ENCODE measurements around the gene MAPK13. TPM values are rescaled to one million over a fixed set of nuclear protein-coding genes. Genes with fewer than 3 reads are reported as not detected.

Gene MAPK13
- total RNA-seq, 1 experiment from 2014 or later = 13.6 TPM

DNA sequence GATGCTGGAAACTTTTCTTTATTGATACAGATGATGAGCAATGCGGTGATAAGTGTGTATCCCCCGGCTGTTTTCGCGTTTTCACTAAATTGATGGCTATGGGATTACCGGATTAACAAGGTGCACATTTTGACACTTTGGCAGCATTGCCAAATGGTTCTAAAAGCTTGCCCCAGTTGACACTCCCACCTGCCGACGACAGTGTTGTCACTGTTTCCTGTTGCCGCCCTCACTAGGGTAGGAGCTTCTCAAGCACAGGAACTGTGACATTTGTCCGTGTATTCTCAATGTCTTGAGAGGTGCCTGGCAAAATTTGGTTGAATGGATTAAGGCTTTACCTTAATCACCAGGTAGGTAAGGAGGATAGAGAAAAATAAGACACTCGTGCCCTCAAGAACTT, 9.8 kb upstream of the MAPK13 start:
- Mint-ChIP-seq H3K4me1 (peaks cover 31% of the 10 kb centered on the region), H3K4me3 (no peak overlapping the region), H3K27ac (peak overlapping the region; percentile 44; the same call in 1 of the 2 replicates), H3K36me3 (no peaks in the 10 kb centered on the region), H3K27me3 (ENCODE audit: low read depth) (no peaks in the 10 kb centered on the region), H3K9me3 (no peaks in the 10 kb centered on the region)
- POLR2A ChIA-PET = no interaction called here
- TF ChIP-seq, protein P1, sequence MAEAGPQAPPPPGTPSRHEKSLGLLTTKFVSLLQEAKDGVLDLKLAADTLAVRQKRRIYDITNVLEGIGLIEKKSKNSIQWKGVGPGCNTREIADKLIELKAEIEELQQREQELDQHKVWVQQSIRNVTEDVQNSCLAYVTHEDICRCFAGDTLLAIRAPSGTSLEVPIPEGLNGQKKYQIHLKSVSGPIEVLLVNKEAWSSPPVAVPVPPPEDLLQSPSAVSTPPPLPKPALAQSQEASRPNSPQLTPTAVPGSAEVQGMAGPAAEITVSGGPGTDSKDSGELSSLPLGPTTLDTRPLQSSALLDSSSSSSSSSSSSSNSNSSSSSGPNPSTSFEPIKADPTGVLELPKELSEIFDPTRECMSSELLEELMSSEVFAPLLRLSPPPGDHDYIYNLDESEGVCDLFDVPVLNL (CRISPR knock-in tag; IDR thresholded peaks at IDR 0.05; ENCODE audit: borderline replicate concordance, low read depth) = no peak
- TF ChIP-seq, protein P2, sequence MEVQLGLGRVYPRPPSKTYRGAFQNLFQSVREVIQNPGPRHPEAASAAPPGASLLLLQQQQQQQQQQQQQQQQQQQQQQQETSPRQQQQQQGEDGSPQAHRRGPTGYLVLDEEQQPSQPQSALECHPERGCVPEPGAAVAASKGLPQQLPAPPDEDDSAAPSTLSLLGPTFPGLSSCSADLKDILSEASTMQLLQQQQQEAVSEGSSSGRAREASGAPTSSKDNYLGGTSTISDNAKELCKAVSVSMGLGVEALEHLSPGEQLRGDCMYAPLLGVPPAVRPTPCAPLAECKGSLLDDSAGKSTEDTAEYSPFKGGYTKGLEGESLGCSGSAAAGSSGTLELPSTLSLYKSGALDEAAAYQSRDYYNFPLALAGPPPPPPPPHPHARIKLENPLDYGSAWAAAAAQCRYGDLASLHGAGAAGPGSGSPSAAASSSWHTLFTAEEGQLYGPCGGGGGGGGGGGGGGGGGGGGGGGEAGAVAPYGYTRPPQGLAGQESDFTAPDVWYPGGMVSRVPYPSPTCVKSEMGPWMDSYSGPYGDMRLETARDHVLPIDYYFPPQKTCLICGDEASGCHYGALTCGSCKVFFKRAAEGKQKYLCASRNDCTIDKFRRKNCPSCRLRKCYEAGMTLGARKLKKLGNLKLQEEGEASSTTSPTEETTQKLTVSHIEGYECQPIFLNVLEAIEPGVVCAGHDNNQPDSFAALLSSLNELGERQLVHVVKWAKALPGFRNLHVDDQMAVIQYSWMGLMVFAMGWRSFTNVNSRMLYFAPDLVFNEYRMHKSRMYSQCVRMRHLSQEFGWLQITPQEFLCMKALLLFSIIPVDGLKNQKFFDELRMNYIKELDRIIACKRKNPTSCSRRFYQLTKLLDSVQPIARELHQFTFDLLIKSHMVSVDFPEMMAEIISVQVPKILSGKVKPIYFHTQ (CRISPR knock-in tag; IDR thresholded peaks at IDR 0.05) = no peak
- no peak for TF ChIP-seq NR2C2 (CRISPR knock-in tag; IDR thresholded peaks at IDR 0.05)
- TF ChIP-seq, protein P3, sequence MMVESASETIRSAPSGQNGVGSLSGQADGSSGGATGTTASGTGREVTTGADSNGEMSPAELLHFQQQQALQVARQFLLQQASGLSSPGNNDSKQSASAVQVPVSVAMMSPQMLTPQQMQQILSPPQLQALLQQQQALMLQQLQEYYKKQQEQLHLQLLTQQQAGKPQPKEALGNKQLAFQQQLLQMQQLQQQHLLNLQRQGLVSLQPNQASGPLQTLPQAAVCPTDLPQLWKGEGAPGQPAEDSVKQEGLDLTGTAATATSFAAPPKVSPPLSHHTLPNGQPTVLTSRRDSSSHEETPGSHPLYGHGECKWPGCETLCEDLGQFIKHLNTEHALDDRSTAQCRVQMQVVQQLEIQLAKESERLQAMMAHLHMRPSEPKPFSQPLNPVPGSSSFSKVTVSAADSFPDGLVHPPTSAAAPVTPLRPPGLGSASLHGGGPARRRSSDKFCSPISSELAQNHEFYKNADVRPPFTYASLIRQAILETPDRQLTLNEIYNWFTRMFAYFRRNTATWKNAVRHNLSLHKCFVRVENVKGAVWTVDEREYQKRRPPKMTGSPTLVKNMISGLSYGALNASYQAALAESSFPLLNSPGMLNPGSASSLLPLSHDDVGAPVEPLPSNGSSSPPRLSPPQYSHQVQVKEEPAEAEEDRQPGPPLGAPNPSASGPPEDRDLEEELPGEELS (CRISPR knock-in tag; IDR thresholded peaks at IDR 0.05) = no peak
- TF ChIP-seq, protein P4, sequence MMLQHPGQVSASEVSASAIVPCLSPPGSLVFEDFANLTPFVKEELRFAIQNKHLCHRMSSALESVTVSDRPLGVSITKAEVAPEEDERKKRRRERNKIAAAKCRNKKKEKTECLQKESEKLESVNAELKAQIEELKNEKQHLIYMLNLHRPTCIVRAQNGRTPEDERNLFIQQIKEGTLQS (CRISPR knock-in tag; conservative IDR thresholded peaks at IDR 0.05) = no peak
- no peak for TF ChIP-seq TCF7 (CRISPR knock-in tag; IDR thresholded peaks at IDR 0.05; ENCODE audit: low read depth)
- TF ChIP-seq NR1H2 (CRISPR knock-in tag; IDR thresholded peaks at IDR 0.05) = no peak
- ATAC-seq (no peak), DNase-seq (ENCODE audit: low spot score) (no peak)
- CTCF ChIA-PET = interaction anchor here (0.8 to 2.7 kb wide), 8 partner anchors 9 to 308 kb away, joined by 3 to 15 read pairs (median 6); partner anchors contain the start of gene MAPK14

- peak; percentile 27 for ATAC-seq
- Mint-ChIP-seq H3K36me3 (no peaks in the 10 kb centered on the region), H3K4me3 (no peak overlapping the region), H3K4me1 (peaks cover 29% of the 10 kb centered on the region), H3K27me3 (ENCODE audit: low read depth) (no peaks in the 10 kb centered on the region), H3K9me3 (no peaks in the 10 kb centered on the region), H3K27ac (peak overlapping the region; percentile 44; the same call in 1 of the 2 replicates)
- DNase-seq (ENCODE audit: low spot score) = no peak
- CTCF ChIA-PET = interaction anchor here (0.6 to 2.7 kb wide), 11 partner anchors 10 to 308 kb away, joined by 3 to 15 read pairs (median 5); partner anchors contain the start of gene MAPK14
- TF ChIP-seq CBFB (CRISPR knock-in tag; IDR thresholded peaks at IDR 0.05; ENCODE audit: low read depth) = no peak
- TF ChIP-seq FOXJ3 (CRISPR knock-in tag; IDR thresholded peaks at IDR 0.05; ENCODE audit: borderline replicate concordance) = no peak
- no peak for TF ChIP-seq TP53 (CRISPR knock-in tag; IDR thresholded peaks at IDR 0.05)
- no peak for TF ChIP-seq GTF2I (CRISPR knock-in tag; conservative IDR thresholded peaks at IDR 0.05)
- TF ChIP-seq JUN (CRISPR knock-in tag; IDR thresholded peaks at IDR 0.05) = no peak
- TF ChIP-seq, protein P5, sequence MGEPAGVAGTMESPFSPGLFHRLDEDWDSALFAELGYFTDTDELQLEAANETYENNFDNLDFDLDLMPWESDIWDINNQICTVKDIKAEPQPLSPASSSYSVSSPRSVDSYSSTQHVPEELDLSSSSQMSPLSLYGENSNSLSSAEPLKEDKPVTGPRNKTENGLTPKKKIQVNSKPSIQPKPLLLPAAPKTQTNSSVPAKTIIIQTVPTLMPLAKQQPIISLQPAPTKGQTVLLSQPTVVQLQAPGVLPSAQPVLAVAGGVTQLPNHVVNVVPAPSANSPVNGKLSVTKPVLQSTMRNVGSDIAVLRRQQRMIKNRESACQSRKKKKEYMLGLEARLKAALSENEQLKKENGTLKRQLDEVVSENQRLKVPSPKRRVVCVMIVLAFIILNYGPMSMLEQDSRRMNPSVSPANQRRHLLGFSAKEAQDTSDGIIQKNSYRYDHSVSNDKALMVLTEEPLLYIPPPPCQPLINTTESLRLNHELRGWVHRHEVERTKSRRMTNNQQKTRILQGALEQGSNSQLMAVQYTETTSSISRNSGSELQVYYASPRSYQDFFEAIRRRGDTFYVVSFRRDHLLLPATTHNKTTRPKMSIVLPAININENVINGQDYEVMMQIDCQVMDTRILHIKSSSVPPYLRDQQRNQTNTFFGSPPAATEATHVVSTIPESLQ (CRISPR knock-in tag; IDR thresholded peaks at IDR 0.05) = no peak
- TF ChIP-seq ATF1 (CRISPR knock-in tag; IDR thresholded peaks at IDR 0.05) = no peak
- TF ChIP-seq E2F1 (CRISPR knock-in tag; IDR thresholded peaks at IDR 0.05) = no peak
- TF ChIP-seq, protein P6, sequence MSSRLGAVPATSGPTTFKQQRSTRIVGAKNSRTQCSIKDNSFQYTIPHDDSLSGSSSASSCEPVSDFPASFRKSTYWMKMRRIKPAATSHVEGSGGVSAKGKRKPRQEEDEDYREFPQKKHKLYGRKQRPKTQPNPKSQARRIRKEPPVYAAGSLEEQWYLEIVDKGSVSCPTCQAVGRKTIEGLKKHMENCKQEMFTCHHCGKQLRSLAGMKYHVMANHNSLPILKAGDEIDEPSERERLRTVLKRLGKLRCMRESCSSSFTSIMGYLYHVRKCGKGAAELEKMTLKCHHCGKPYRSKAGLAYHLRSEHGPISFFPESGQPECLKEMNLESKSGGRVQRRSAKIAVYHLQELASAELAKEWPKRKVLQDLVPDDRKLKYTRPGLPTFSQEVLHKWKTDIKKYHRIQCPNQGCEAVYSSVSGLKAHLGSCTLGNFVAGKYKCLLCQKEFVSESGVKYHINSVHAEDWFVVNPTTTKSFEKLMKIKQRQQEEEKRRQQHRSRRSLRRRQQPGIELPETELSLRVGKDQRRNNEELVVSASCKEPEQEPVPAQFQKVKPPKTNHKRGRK (CRISPR knock-in tag; IDR thresholded peaks at IDR 0.05; ENCODE audit: borderline replicate concordance) = no peak
- TF ChIP-seq EMX1 (CRISPR knock-in tag; IDR thresholded peaks at IDR 0.05) = no peak
- TF ChIP-seq, protein P7, sequence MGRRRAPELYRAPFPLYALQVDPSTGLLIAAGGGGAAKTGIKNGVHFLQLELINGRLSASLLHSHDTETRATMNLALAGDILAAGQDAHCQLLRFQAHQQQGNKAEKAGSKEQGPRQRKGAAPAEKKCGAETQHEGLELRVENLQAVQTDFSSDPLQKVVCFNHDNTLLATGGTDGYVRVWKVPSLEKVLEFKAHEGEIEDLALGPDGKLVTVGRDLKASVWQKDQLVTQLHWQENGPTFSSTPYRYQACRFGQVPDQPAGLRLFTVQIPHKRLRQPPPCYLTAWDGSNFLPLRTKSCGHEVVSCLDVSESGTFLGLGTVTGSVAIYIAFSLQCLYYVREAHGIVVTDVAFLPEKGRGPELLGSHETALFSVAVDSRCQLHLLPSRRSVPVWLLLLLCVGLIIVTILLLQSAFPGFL (CRISPR knock-in tag; IDR thresholded peaks at IDR 0.05; ENCODE audit: borderline replicate concordance) = no peak
- no peak for TF ChIP-seq TEAD4 (CRISPR knock-in tag; IDR thresholded peaks at IDR 0.05)
- TF ChIP-seq SMAD3 (CRISPR knock-in tag; IDR thresholded peaks at IDR 0.05; ENCODE audit: borderline replicate concordance) = no peak
- no peak for TF ChIP-seq KAT7 (CRISPR knock-in tag; IDR thresholded peaks at IDR 0.05; ENCODE audit: borderline replicate concordance)
- POLR2A ChIA-PET = no interaction called here
Measured at GRCh38 chr6:36120979-36121786, 9.1 kb upstream of the MAPK13 start.

All from WTC11 (cell line).